SK-N-SH treated with all-trans-retinoic acid at 6 μM for 48 hours (cell line): ENCODE data around the gene TPM4.

Source experiments
- ARNTL ChIP-seq: fragments of 450-650 bp; formaldehyde crosslinking; IDR thresholded peaks from 2 replicates; pipeline ENCODE4 v1.5.0; 2020; ENCODE audit warnings: low read depth, mild to moderate bottlenecking, moderate library complexity, borderline replicate concordance
- ISL1 ChIP-seq: fragments of 250-450 bp; sonication (Bioruptor Pico); IDR thresholded peaks from 2 replicates; pipeline ENCODE4 v2.1.2; 2022; ENCODE audit warnings: mild to moderate bottlenecking, moderate library complexity
- PPARA ChIP-seq: fragments of 250-450 bp; sonication (Bioruptor Pico); IDR thresholded peaks from 2 replicates; pipeline ENCODE4 v1.5.0; 2020; ENCODE audit warnings: mild to moderate bottlenecking, borderline replicate concordance
- TF ChIP-seq, protein P1 (sequence below): fragments of 250-450 bp; sonication (Bioruptor Pico); IDR thresholded peaks from 2 replicates; pipeline ENCODE4 v1.5.1; 2020; ENCODE audit warnings: low read depth, mild to moderate bottlenecking, moderate library complexity
- TF ChIP-seq, protein P2 (sequence below): fragments of 250-450 bp; sonication (Bioruptor Pico); IDR thresholded peaks from 2 replicates; pipeline ENCODE4 v1.5.1; 2021; ENCODE audit warnings: mild to moderate bottlenecking, moderate library complexity
- TF ChIP-seq, protein P3 (sequence below): fragments of 250-450 bp; sonication (Bioruptor Pico); IDR thresholded peaks from 2 replicates; pipeline ENCODE4 v1.8.0; 2020; ENCODE audit warnings: mild to moderate bottlenecking, moderate library complexity, borderline replicate concordance

DNA sequence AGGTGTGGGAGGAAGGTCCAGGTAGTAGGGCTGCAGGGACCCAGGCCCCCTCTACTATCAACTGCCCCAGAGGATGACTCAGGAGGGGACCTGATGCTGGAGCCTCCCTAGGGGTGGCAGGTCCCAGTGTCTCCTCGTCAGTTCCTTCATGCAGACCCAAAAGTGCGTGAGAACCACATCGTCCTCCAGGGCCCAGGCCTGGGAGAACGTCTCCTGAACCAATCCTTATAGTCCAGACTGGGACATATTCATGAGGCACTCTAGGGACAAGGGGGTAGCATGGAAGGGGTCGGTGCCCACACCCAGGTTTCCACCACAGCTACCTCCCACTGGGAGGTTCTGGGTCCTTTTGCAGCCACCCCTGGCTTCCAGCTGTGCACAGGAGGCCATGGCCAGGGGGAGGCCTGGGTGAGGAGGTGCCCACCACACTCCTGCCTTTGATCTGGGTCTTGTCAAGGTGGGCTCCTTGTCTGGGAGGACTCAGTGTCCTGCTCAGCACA lies 38.0 kb upstream of the TPM4 start:
- TF ChIP-seq ARNTL (CRISPR knock-in tag) (no peak), ISL1 (CRISPR knock-in tag) (no peak), PPARA (CRISPR knock-in tag) (no peak)
- TF ChIP-seq, protein P1, sequence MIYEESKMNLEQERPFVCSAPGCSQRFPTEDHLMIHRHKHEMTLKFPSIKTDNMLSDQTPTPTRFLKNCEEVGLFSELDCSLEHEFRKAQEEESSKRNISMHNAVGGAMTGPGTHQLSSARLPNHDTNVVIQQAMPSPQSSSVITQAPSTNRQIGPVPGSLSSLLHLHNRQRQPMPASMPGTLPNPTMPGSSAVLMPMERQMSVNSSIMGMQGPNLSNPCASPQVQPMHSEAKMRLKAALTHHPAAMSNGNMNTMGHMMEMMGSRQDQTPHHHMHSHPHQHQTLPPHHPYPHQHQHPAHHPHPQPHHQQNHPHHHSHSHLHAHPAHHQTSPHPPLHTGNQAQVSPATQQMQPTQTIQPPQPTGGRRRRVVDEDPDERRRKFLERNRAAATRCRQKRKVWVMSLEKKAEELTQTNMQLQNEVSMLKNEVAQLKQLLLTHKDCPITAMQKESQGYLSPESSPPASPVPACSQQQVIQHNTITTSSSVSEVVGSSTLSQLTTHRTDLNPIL (CRISPR knock-in tag) = no peak
- TF ChIP-seq, protein P2, sequence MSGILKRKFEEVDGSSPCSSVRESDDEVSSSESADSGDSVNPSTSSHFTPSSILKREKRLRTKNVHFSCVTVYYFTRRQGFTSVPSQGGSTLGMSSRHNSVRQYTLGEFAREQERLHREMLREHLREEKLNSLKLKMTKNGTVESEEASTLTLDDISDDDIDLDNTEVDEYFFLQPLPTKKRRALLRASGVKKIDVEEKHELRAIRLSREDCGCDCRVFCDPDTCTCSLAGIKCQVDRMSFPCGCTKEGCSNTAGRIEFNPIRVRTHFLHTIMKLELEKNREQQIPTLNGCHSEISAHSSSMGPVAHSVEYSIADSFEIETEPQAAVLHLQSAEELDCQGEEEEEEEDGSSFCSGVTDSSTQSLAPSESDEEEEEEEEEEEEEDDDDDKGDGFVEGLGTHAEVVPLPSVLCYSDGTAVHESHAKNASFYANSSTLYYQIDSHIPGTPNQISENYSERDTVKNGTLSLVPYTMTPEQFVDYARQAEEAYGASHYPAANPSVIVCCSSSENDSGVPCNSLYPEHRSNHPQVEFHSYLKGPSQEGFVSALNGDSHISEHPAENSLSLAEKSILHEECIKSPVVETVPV (CRISPR knock-in tag) = no peak
- TF ChIP-seq, protein P3, sequence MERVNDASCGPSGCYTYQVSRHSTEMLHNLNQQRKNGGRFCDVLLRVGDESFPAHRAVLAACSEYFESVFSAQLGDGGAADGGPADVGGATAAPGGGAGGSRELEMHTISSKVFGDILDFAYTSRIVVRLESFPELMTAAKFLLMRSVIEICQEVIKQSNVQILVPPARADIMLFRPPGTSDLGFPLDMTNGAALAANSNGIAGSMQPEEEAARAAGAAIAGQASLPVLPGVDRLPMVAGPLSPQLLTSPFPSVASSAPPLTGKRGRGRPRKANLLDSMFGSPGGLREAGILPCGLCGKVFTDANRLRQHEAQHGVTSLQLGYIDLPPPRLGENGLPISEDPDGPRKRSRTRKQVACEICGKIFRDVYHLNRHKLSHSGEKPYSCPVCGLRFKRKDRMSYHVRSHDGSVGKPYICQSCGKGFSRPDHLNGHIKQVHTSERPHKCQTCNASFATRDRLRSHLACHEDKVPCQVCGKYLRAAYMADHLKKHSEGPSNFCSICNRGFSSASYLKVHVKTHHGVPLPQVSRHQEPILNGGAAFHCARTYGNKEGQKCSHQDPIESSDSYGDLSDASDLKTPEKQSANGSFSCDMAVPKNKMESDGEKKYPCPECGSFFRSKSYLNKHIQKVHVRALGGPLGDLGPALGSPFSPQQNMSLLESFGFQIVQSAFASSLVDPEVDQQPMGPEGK (CRISPR knock-in tag) = no peak
